Breast epithelium (tissue), 4 donors: ENCODE measurements around the gene TSFM. TPM values are rescaled to one million over a fixed set of nuclear protein-coding genes. Genes with fewer than 3 reads are reported as not detected.

Experiments
- DNase-seq, 2 donors: peaks; one replicate each; pipeline ENCODE4 v3.0.0-alpha.2; 2019; ENCODE audit warnings: low spot score in 2 of 2
- H3K27ac ChIP-seq, 2 donors: fragments of 200-600 bp; sonication (generic) in 1 of 2; one replicate each; pipeline ENCODE4 v1.5.1; 2016 to 2019; ENCODE audit warnings: mild to moderate bottlenecking in 1 of 2
- H3K27me3 ChIP-seq, 2 donors: fragments of 200-600 bp; sonication (generic) in 1 of 2; one replicate each; pipeline versions ENCODE4 v1.5.1 to v1.6.0; 2017 to 2019; ENCODE audit warnings: control low read depth in 1 of 2, mild to moderate bottlenecking in 1 of 2
- H3K36me3 ChIP-seq: fragments of 200-600 bp; one replicate; pipeline ENCODE4 v1.5.1; 2019
- H3K4me1 ChIP-seq, 2 donors: fragments of 200-600 bp; sonication (generic); one replicate each; pipeline ENCODE4 v1.5.1; 2016 to 2019; ENCODE audit warnings: control low read depth in 1 of 2
- H3K4me3 ChIP-seq, 3 donors: fragments of 200-600 bp; sonication (generic); 1 replicate in 2 of 3; 2 replicates in 1 of 3; pipeline ENCODE4 v1.5.1; 2016 to 2019; ENCODE audit warnings: mild to moderate bottlenecking in 3 of 3, moderate library complexity in 2 of 3
- H3K9me3 ChIP-seq, 2 donors: fragments of 200-600 bp; sonication (generic) in 1 of 2; one replicate each; pipeline ENCODE4 v1.5.1; 2016 to 2019; ENCODE audit warnings: control low read depth in 1 of 2
- CTCF ChIP-seq, 3 donors: fragments of 450-650 bp; IDR thresholded peaks; one replicate each; pipeline ENCODE4 v1.5.1; 2016 to 2017; ENCODE audit warnings: antibody characterized with exemption in 3 of 3, mild to moderate bottlenecking in 3 of 3, moderate library complexity in 3 of 3
- POLR2A ChIP-seq: fragments of 450-650 bp; IDR thresholded peaks from one replicate; pipeline ENCODE4 v1.6.1; 2016; ENCODE audit warnings: antibody characterized with exemption, mild to moderate bottlenecking, moderate library complexity
- POLR2AphosphoS5 ChIP-seq, 3 donors: sonication (generic); formaldehyde crosslinking; IDR thresholded peaks; one replicate each; pipeline ENCODE4 v1.6.1; 2017; ENCODE audit warnings: antibody characterized with exemption in 3 of 3
- intact Hi-C: fragments of 100-400 bp; cut with DNase I; formaldehyde crosslinking; loops from one replicate; pipeline ENCODE4 v1.15.1; 2023; ENCODE audit warnings: low total_unique reads
- total RNA-seq, 3 donors: library from RNA; depleted of rRNA; stranded (reverse); fragments of >200 nt; gene quantifications; one replicate each; pipeline ENCODE4 v1.1.0, GENCODE V29; 2016

TSFM gene
- total RNA-seq, 3 donors from 2014 or later, result 17.9 to 30.8 (median 27.2) TPM

GRCh38 chr12:57795354-57795753 lies 12.8 kb downstream of the TSFM start:
- DNase-seq, result no peak
- no peaks in the 10 kb centered on the region for H3K36me3 ChIP-seq
- H3K27ac ChIP-seq, result no peak overlapping the region
- intact Hi-C loops, result no loop called here
- H3K27me3 ChIP-seq, result no peaks in the 10 kb centered on the region
- TF ChIP-seq POLR2A (no peak), POLR2AphosphoS5 (IDR thresholded peaks at IDR 0.05) (no peak), CTCF (IDR thresholded peaks at IDR 0.05) (no peak)
- H3K4me1 ChIP-seq, result no peaks in the 10 kb centered on the region
- no peak overlapping the region for H3K4me3 ChIP-seq
- H3K9me3 ChIP-seq, result no peaks in the 10 kb centered on the region

- intact Hi-C loops, result no loop called here
- Histone ChIP-seq H3K27ac (peak overlapping the region in 1 of 2 donors; percentile 26), H3K9me3 (no peaks in the 10 kb centered on the region), H3K4me1 (no peaks in the 10 kb centered on the region), H3K27me3 (no peaks in the 10 kb centered on the region), H3K4me3 (no peak overlapping the region), H3K36me3 (no peaks in the 10 kb centered on the region)
- DNase-seq, result no peak
- TF ChIP-seq POLR2A, result no peak
- TF ChIP-seq CTCF (IDR thresholded peaks at IDR 0.05), result no peak
- TF ChIP-seq POLR2AphosphoS5 (IDR thresholded peaks at IDR 0.05), result no peak
These were observed 14.4 kb downstream of the TSFM start for GRCh38 chr12:57796996-57797395.

- H3K27me3 ChIP-seq, result no peaks in the 10 kb centered on the region
- no peaks in the 10 kb centered on the region for H3K9me3 ChIP-seq
- intact Hi-C loops, result no loop called here
- H3K36me3 ChIP-seq, result no peaks in the 10 kb centered on the region
- H3K4me1 ChIP-seq, result no peaks in the 10 kb centered on the region
- no peak for DNase-seq
- peak overlapping the region; percentile 22 to 59 for H3K27ac ChIP-seq
- H3K4me3 ChIP-seq, result no peak overlapping the region
- TF ChIP-seq CTCF (IDR thresholded peaks at IDR 0.05), result no peak
- no peak for TF ChIP-seq POLR2AphosphoS5 (IDR thresholded peaks at IDR 0.05)
- no peak for TF ChIP-seq POLR2A
These were observed 15.3 kb downstream of the TSFM start for GRCh38 chr12:57797933-57798332.

GRCh38 chr12:57800965-57801364 lies 18.4 kb downstream of the TSFM start:
- Histone ChIP-seq H3K36me3 (no peaks in the 10 kb centered on the region), H3K4me1 (no peaks in the 10 kb centered on the region), H3K27me3 (no peaks in the 10 kb centered on the region), H3K9me3 (no peaks in the 10 kb centered on the region), H3K4me3 (no peak overlapping the region), H3K27ac (no peak overlapping the region)
- intact Hi-C loops, result no loop called here
- no peak for DNase-seq
- TF ChIP-seq POLR2A (no peak), POLR2AphosphoS5 (IDR thresholded peaks at IDR 0.05) (no peak), CTCF (IDR thresholded peaks at IDR 0.05) (no peak)

GRCh38 chr12:57802607-57803006 lies 20.0 kb downstream of the TSFM start:
- H3K9me3 ChIP-seq, result no peaks in the 10 kb centered on the region
- H3K36me3 ChIP-seq, result no peaks in the 10 kb centered on the region
- H3K4me3 ChIP-seq, result no peak overlapping the region
- no peaks in the 10 kb centered on the region for H3K27me3 ChIP-seq
- H3K4me1 ChIP-seq, result no peaks in the 10 kb centered on the region
- no peak for DNase-seq
- H3K27ac ChIP-seq, result no peak overlapping the region
- no peak for TF ChIP-seq POLR2A
- TF ChIP-seq CTCF (IDR thresholded peaks at IDR 0.05), result no peak
- intact Hi-C loops, result no loop called here
